Activated CD8-positive, alpha-beta memory T cell treated with anti-CD3 and anti-CD28 coated beads for 48 hours (primary cell): ENCODE measurements around the gene ADGRL3.
"Not testable (repeated sequence)": the region's sequence is repeated elsewhere in the genome, so short reads cannot be mapped to it uniquely, and the experiment has no call there.

Experiments
- DNase-seq, 3 experiments: peaks; one replicate each; pipeline ENCODE4 v3.0.0-alpha.2; 2020; ENCODE audit warnings: low read depth in 2 of 3, low spot score in 2 of 3

Gene ADGRL3

GRCh38 chr4:61782133-61782532, 582.0 kb downstream of the ADGRL3 start:
- DNase-seq = no peak

GRCh38 chr4:61783050-61783449, 582.9 kb downstream of the ADGRL3 start:
- no peak for DNase-seq

GRCh38 chr4:61785761-61786160, 585.6 kb downstream of the ADGRL3 start:
- no peak for DNase-seq

- no peak for DNase-seq
These were observed 586.1 kb downstream of the ADGRL3 start for GRCh38 chr4:61786211-61786610.

- DNase-seq = no peak
These were observed 595.9 kb downstream of the ADGRL3 start for GRCh38 chr4:61795998-61796397.

DNA sequence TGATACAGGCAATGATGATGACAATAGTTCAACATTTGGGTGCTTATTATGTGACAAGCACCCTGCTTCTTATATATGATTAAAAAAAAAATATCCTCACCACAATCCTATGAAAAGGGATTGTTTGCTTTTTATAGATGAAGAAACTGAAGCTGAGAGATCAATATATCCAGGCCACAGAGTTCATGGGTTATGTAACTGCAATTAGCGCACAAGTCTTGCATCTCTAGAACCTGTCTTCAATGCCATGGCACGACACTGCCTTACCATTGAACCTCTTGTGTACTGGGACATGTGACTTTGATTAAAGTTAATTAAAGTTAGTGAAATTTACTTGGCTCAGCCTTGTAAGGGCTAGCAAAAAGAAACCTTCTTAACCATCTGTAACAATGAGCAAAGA, 599.7 kb downstream of the ADGRL3 start:
- DNase-seq = no peak

DNA sequence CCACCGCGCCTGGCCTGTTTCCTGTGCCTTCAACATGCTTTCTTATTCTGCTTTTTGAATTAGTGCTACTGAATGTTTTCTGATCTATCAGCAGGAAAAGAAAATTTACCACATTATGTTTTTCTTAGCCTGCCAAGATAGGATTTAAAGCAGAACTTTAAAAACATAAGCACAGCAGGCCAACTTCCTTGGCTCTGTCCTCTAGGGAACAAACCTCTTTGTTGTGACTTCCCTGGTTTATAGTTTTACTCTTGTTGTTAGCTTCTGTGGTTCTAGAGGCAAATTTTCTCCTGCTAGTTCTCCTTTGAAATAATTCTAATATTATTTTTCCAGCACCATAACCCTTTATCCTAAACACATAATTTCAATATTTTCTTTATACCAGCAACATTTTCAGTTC, 605.1 kb downstream of the ADGRL3 start:
- DNase-seq = no peak

GRCh38 chr4:61805979-61806378, 605.9 kb downstream of the ADGRL3 start:
- DNase-seq = no peak

DNA sequence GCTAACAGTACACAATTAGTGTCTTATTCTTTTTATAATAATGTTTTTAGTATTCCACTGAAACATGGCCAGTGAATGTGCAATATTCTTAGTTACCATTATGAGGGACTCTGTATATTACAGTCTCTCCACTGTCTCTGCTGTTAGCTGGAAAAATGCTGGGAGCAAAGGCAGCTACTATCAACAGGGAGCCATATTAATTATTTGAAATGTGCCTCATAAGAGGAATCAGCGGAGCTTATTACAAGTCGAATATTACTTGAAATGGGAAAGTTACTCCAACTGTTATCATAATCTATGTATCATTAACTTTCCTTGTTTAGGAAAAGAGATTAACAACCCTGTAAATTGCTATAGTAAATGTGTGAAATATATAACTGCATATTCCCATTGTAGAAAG, 612.0 kb downstream of the ADGRL3 start:
- DNase-seq = no peak

DNA sequence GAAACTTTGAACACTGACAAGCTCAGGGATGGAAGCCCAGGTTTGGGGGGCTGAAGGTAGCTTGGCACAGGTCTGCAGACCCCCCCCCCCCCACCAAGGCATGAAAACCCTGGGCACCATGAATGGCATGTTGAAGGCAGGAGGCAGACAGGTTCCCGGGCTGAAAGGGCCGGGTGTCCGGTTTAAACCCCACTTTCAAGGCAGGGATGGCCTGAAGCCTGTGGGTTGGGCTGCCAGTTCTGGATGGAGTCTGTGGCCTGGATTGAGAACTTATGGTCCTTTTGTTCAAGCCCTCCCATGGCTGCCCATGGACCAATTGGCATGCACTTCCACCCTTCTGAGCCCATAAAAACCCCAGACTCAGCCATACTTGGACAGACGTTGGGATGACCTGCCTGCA, 616.9 kb downstream of the ADGRL3 start:
- no peak for DNase-seq

DNA sequence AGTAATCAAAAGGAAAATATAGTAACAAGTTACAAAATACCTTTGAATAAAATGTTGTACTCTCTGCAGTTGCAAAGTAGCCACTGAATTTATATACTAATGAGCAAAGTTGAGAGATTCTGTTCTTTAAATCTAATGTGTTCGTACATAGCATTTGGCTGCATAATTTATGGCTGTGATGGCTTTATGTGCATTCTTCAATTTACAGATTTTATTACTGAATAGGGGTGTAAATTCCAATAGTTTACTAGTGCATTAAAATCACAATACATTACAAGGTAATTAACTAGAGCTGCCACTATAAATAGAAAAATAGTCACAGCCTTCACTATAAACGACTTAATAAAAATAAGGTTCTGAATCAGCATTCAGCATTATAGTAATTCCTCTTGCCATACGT, 620.0 kb downstream of the ADGRL3 start:
- no peak for DNase-seq

DNA sequence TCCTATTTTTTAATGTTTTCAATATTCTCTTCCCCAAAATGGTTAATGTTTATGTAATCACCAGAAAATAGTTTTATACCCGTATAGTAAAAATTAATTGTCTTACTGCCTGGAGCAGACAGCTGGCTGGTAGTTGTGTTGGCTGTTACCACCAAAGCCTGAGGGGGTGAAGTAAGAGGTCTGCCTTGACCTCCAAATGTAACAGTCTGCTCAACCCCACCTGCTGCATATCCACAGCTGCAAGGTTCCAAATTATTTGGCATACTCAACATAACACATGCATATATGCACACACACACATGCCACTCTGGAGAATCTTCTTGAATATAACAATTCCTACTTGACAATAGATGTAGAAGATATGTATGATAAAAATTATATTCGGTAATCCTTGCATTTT, 624.3 kb downstream of the ADGRL3 start:
- no peak for DNase-seq

DNA sequence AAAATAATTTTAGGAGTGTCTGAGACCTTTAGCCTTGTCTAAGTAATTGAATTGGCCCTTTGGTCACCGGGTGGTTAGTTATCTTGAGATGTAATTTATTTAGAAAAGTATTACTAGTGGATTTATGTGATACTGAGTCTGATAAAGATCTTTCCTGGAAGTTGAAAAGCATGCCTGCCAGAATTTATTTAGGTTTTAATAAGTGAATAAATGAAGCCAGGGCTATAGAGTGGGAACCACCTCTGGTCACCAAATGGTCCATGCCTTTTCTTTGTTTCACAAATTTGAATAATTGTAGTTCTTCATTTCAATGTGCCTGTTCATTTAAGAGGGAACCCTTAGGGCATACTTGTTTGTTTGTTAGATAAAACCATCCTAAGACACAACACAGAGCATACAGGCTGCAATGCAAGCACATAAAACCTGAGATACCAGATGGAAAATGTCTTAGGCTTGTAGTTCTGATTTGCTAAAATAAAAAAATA, 627.8 kb downstream of the ADGRL3 start:
- DNase-seq = no peak

DNA sequence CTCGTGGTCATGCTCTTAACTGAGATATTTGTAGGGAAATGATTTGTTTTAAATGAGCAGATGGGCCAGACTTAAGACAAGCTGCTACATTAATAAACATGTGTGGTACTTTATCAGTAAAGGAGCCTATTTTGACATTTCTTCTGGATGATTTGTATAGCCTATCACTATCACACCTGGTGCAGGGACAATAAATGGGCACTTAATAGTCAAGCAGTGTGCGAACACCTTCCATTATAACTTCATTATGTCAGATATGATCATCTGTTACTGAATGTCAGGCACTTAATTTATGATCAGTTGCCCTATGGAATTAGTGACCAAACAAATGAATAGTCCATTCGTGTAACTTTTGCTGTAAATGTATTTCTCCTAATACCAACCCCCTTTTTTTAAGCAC, 628.8 kb downstream of the ADGRL3 start:
- DNase-seq = no peak

GRCh38 chr4:61831987-61832386, 631.9 kb downstream of the ADGRL3 start:
- DNase-seq = no peak

DNA sequence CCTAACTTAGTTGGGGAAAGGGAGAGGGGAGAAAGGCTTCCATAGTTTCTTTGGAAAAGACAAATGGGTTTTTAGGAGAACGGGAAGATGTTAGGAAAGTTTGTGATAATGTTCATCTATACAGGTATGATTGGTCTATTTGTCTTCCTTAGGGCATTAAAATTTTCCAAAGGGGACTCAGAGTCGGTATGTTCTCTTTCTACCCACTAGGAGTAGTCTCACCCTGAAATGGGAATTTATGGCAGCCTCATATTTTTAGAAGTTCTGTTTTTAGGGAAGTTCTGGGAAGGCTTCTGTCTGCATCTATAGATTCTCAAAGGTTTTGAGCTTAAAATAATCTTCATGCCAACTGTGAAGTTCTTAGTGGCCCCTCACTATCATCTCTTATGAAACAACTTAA, 637.3 kb downstream of the ADGRL3 start:
- no peak for DNase-seq

DNA sequence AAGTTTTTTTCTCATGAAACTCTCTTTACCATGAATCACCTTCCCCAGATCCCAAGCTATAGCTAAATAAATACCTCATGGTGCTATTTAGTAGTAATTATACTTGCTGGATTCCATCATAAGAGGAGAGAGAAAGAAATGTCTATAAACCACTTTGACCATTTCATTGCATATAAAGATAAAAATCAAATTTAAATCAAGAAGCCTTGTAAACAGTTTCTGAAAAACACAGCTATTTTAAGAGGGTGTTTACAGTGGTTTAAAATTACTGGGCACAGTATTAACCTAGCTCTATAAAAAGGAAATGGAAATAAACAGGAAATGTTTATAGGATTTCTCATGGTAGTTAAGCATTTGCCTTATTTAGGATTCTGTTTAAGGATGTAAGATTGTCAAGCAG, 637.9 kb downstream of the ADGRL3 start:
- no peak for DNase-seq

- DNase-seq = no peak
These were observed 641.6 kb downstream of the ADGRL3 start for GRCh38 chr4:61841714-61842113.

DNA sequence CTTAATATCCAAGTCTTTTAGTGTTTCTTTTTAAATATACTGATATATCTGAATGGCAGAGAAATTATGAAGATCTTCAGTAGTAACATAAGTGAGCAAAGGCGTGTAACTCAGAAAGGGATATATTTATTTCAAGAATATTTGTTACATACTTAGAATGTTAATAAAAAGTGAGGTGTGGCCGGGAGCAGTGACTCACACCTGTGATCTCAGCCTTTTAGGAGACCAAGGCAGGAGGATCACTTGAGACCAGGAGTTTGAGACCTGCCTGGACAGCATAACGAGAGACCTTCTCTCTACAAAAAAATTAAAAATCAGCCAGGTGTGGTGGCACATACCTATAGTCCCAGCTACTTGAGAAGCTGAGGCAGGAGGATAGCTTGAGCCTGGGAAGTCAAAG, 651.0 kb downstream of the ADGRL3 start:
- DNase-seq = no peak

DNA sequence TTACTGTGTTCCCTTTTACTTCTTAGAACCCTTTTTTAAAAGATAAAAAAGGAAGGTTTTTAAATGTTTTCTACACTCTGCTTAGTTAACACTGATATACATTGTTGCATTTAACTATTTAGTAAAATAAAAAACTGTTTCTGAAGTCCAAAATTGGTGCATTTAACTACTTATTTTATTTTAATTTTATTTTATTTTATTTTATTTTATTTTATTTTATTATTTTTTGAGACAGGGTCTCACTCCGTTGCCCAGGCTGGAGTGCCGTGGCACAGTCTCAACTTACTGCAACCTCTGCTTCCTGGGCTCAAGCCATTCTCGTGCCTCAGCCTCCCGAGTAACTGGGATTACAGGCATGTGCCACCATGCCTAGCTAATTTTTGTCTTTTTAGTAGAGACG, 652.0 kb downstream of the ADGRL3 start:
- DNase-seq = not testable (repeated sequence)

DNA sequence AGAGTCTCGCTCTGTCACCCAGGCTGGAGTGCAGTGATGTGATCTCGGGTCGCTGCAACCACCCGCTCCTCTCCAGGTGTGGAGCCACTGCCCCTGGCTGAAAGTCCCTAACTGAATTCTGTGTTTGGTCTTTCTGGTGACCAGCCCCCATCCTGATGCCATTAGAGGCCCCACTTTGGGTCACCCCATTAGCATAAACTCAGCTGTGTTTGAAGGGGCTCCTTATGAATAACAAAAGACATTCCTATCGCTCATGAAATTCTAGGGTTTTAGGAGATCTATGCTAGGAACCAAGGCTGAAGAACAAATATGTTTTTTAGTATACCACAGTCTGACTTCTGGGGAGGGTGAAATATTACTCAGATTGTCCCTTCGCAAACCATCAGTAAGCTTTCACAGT, 652.9 kb downstream of the ADGRL3 start:
- no peak for DNase-seq

GRCh38 chr4:61860376-61860775, 660.2 kb downstream of the ADGRL3 start:
- DNase-seq = no peak

DNA sequence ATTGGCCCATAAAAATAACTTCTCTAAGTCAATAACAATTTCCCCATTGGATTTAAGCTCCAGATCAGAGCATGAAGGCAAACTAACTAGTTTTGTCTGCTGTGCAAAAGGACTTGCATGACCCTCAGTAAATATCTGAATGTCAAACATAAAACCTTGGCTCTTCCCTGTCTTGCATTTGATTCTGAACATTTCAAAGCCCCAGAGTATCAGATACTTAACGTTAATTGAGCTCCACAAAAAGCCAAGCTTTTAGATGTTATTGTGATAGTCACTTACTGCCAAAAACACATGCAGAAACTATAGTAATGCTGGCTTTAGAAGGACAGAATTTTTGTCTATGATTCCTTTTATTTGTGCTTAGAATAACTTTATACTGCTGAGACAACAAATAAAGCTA, 664.2 kb downstream of the ADGRL3 start:
- no peak for DNase-seq

- DNase-seq = no peak
These were observed 666.4 kb downstream of the ADGRL3 start for GRCh38 chr4:61866378-61867030.
